SK-N-SH (cell line): ENCODE data around the gene CBFA2T2.

Experiments
- CTCF ChIP-seq: fragments of 200-600 bp; sonication (generic); IDR thresholded peaks from 2 replicates; pipeline ENCODE4 v1.6.1; 2017; ENCODE audit warnings: antibody characterized with exemption, mild to moderate bottlenecking, moderate library complexity
- EP300 ChIP-seq, 2 experiments: IDR thresholded peaks; 2 replicates each; pipeline versions ENCODE4 v1.4.0 to v1.6.1; 2012; ENCODE audit warnings: borderline replicate concordance in 1 of 2, low read depth in 1 of 2, low read length in 1 of 2
- FOXJ3 ChIP-seq: sonication (generic); formaldehyde crosslinking; IDR thresholded peaks from 2 replicates; pipeline ENCODE4 v1.5.1; 2020; ENCODE audit warnings: mild to moderate bottlenecking, missing genetic modification reagents
- GABPA ChIP-seq: IDR thresholded peaks from 2 replicates; pipeline ENCODE4 v1.4.0; 2012; ENCODE audit warnings: low read depth, mild to moderate bottlenecking
- GATA2 ChIP-seq: sonication (generic); formaldehyde crosslinking; IDR thresholded peaks from 2 replicates; pipeline ENCODE4 v1.5.0; 2020; ENCODE audit warnings: mild to moderate bottlenecking, missing genetic modification reagents
- MXI1 ChIP-seq: IDR thresholded peaks from 2 replicates; pipeline ENCODE4 v1.6.1; 2012; ENCODE audit warnings: mild to moderate bottlenecking, low read depth, low read length, improper control_type of control experiment
- POLR2AphosphoS5 ChIP-seq: IDR thresholded peaks from 2 replicates; pipeline ENCODE4 v1.6.1; 2012; ENCODE audit warnings: low read depth, low read length
- REST ChIP-seq: IDR thresholded peaks from 2 replicates; pipeline ENCODE4 v1.6.1; 2012; ENCODE audit warnings: mild to moderate bottlenecking, low read depth, low read length, moderate library complexity
- RFX5 ChIP-seq: IDR thresholded peaks from 2 replicates; pipeline ENCODE4 v1.6.1; 2012; ENCODE audit warnings: mild to moderate bottlenecking, improper control_type of control experiment, low read length
- TAF1 ChIP-seq: IDR thresholded peaks from 2 replicates; pipeline ENCODE4 v1.6.1; 2012; ENCODE audit warnings: low read depth, mild to moderate bottlenecking, low read length, moderate library complexity, borderline replicate concordance
- USF2 ChIP-seq: fragments of 150-350 bp; IDR thresholded peaks from 2 replicates; pipeline ENCODE4 v1.6.1; 2017; ENCODE audit warnings: antibody characterized with exemption, low read length, low read depth, borderline replicate concordance
- YY1 ChIP-seq: IDR thresholded peaks from 2 replicates; pipeline ENCODE4 v1.4.0; 2012; ENCODE audit warnings: low read depth, mild to moderate bottlenecking

GRCh38 chr20:33470457-33470856 lies 19.4 kb upstream of the CBFA2T2 start:
- TF ChIP-seq CTCF (no peak), YY1 (no peak), RFX5 (no peak), GABPA (no peak), TAF1 (no peak), GATA2 (CRISPR knock-in tag) (no peak), REST (no peak), FOXJ3 (CRISPR knock-in tag) (no peak), POLR2AphosphoS5 (no peak), MXI1 (no peak), USF2 (no peak), EP300 (IDR thresholded peaks at IDR 0.05; ENCODE audit: borderline replicate concordance in 1 of 2, low read depth in 1 of 2, low read length in 1 of 2) (no peak)
